Activated CD4-positive, alpha-beta T cell treated with anti-CD3 and anti-CD28 coated beads for 48 hours (primary cell): Measurements from ENCODE around the gene ZDHHC4.

Source experiments
- DNase-seq: peaks from one replicate; pipeline ENCODE4 v3.0.0-alpha.2; 2020

Gene ZDHHC4

DNA sequence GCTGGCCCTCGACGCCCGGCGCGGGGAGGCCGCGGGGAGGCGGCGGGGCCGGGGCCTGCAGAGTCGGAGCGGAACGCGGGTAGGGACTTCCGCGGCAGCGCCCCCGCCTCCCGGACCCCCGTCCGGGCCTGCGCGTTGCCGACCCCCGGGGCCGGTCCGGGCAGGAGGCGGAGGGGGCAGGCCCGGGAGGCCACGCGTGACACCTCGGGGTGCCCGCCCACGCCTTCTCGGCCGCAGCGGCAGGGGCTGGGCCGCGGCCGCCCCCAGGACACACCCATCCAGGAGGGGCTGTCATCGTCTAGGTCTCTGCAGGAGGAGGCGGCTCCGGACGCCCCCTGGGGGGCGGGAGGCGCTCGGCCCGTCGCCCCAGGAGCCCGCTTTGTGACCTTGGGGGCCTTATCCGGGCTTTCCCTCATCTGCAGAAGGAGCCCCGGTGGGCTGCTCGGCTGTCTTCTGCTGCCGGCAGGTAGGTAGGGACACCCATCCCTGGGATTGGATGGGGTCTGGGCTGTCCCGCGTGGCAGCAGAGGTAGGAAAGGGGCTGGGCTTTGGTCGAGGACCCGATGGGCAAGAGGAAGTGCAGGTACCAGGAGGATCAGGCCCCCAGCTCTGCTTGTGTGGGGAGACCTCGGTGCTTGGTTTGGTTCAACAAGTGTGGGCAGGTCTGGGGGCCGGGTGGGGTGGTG lies 60.4 kb downstream of the ZDHHC4 start:
- DNase-seq, result peak; percentile 62
